Brain microvascular endothelial cell (primary cell): ENCODE measurements around the gene CPNE1.

Experiments
- DNase-seq: peaks from one replicate; pipeline ENCODE4 v3.0.0-alpha.2; 2020
- H3K27ac ChIP-seq: fragments of 250-450 bp; sonication (Bioruptor Pico); 2 replicates; pipeline ENCODE4 v1.5.1; 2020; ENCODE audit warnings: mild to moderate bottlenecking, moderate library complexity
- H3K27me3 ChIP-seq: fragments of 250-450 bp; sonication (Bioruptor Pico); replicated peaks from 2 replicates; pipeline ENCODE4 v1.5.1; 2020; ENCODE audit warnings: mild to moderate bottlenecking
- H3K36me3 ChIP-seq: fragments of 250-450 bp; sonication (Bioruptor Pico); replicated peaks from 2 replicates; pipeline ENCODE4 v1.5.1; 2020; ENCODE audit warnings: mild to moderate bottlenecking
- H3K4me3 ChIP-seq: 2 replicates; pipeline ENCODE4 v1.5.1; 2011; ENCODE audit warnings: low read depth, mild to moderate bottlenecking, control low read depth, low read length, moderate library complexity
- CTCF ChIP-seq: IDR thresholded peaks from 2 replicates; pipeline ENCODE4 v1.5.1; 2011; ENCODE audit warnings: low read depth, mild to moderate bottlenecking, moderate library complexity, low read length, control low read depth, inconsistent platforms; ENCODE audit errors: missing control alignments
- in situ Hi-C: cut with HindIII; loops from 2 replicates; pipeline ENCODE4 v1.10.0; 2017; ENCODE audit warnings: low sequenced_read_pairs, low pct_ligation_motif_present

The CPNE1 gene

GRCh38 chr20:35607003-35607735 is 57.5 kb downstream of the CPNE1 start:
- Histone ChIP-seq H3K27me3 (no peaks in the 10 kb centered on the region), H3K4me3 (no peak overlapping the region), H3K27ac (no peak overlapping the region), H3K36me3 (no peaks in the 10 kb centered on the region)
- TF ChIP-seq CTCF, result no peak
- no peak for DNase-seq
- in situ Hi-C loops, result no loop called here

- Histone ChIP-seq H3K4me3 (no peak overlapping the region), H3K36me3 (no peaks in the 10 kb centered on the region), H3K27me3 (no peaks in the 10 kb centered on the region), H3K27ac (no peak overlapping the region)
- DNase-seq, result no peak
- no peak for TF ChIP-seq CTCF
- in situ Hi-C loops, result no loop called here
Measured at GRCh38 chr20:35606127-35606526, 58.6 kb downstream of the CPNE1 start.

GRCh38 chr20:35604449-35604747 is 60.3 kb downstream of the CPNE1 start:
- Histone ChIP-seq H3K4me3 (no peak overlapping the region), H3K27ac (no peak overlapping the region), H3K36me3 (no peaks in the 10 kb centered on the region), H3K27me3 (peaks cover 6% of the 10 kb centered on the region)
- no peak for DNase-seq
- in situ Hi-C loops, result no loop called here
- peak; percentile 64 for TF ChIP-seq CTCF

GRCh38 chr20:35603695-35604448 is 60.8 kb downstream of the CPNE1 start:
- Histone ChIP-seq H3K27me3 (peaks cover 6% of the 10 kb centered on the region), H3K36me3 (no peaks in the 10 kb centered on the region), H3K27ac (no peak overlapping the region), H3K4me3 (no peak overlapping the region)
- in situ Hi-C loops, result no loop called here
- DNase-seq, result no peak
- TF ChIP-seq CTCF, result no peak

GRCh38 chr20:35602851-35603495 is 61.7 kb downstream of the CPNE1 start:
- H3K27me3 ChIP-seq, result peaks cover 6% of the 10 kb centered on the region
- TF ChIP-seq CTCF, result no peak
- no peak overlapping the region for H3K4me3 ChIP-seq
- H3K36me3 ChIP-seq, result no peaks in the 10 kb centered on the region
- in situ Hi-C loops, result no loop called here
- no peak for DNase-seq
- no peak overlapping the region for H3K27ac ChIP-seq
